K562 (cell line): ENCODE measurements around the gene DGKB. TPM values are rescaled to one million over a fixed set of nuclear protein-coding genes. Genes with fewer than 3 reads are reported as not detected.

Experiments
- ATAC-seq: fragments of 200-7000 bp; cut with Tn5 transposase; 3 replicates; pipeline ENCODE4 v1.9.1; 2020; ENCODE audit warnings: moderate library complexity
- BruUV-seq: library from RNA; stranded (reverse); fragments of 400-500 nt; replicated peaks from 2 replicates; lab custom pipeline; 2021; lab: Mats Ljungman, UMichigan
- CTCF ChIA-PET: fragments of 300-600 bp; formaldehyde crosslinking; extraction: SDS; loops from one replicate; lab custom pipeline; 2021; ENCODE audit warnings: low intra/inter-chr PET ratio; lab: Yijun Ruan, JAX
- POLR2A ChIA-PET: fragments of 300-600, 350-650 bp; sonication (Branson Sonifier 250); formaldehyde crosslinking; extraction: SDS; loops from one replicate; lab custom pipeline; 2021; ENCODE audit warnings: antibody characterized with exemption, inconsistent platforms; lab: Yijun Ruan, JAX
- DNase-seq, 4 experiments: peaks; one replicate each; pipeline versions ENCODE4 v3.0.0 to v3.0.0-alpha.2; 2011 to 2018; ENCODE audit warnings: low spot score in 3 of 4, mixed read lengths in 3 of 4; ENCODE audit errors: extremely low read depth in 1 of 4
- FAIRE-seq: peaks from 2 replicates; lab custom pipeline; 2011; peaks lifted over from hg19 to GRCh38; lab: Jason Lieb, UNC
- H2AFZ ChIP-seq: 2 replicates; pipeline ENCODE4 v1.6.0; 2011; ENCODE audit warnings: low read depth, low read length, control low read depth, inconsistent platforms
- H3K27ac ChIP-seq: fragments of 200-600 bp; 3 replicates; pipeline ENCODE4 v1.8.0; 2011; ENCODE audit warnings: low read depth, mild to moderate bottlenecking, control low read depth, inconsistent platforms, low read length, moderate library complexity, mixed read lengths; ENCODE audit errors: extremely low read depth
- H3K27me3 ChIP-seq, 2 experiments: fragments of 300-600 bp in 1 of 2; 2 replicates in 1 of 2; 3 replicates in 1 of 2; pipeline versions ENCODE4 v1.6.0 to v1.8.0; 2011; ENCODE audit warnings: inconsistent platforms in 2 of 2, low read length in 2 of 2, mild to moderate bottlenecking in 1 of 2, mixed read lengths in 1 of 2, moderate library complexity in 1 of 2; ENCODE audit not compliant: control insufficient read depth in 2 of 2, insufficient read depth in 2 of 2
- H3K36me3 ChIP-seq: fragments of 300-600 bp; 3 replicates; pipeline ENCODE4 v1.8.0; 2011; ENCODE audit warnings: mild to moderate bottlenecking, low read length, inconsistent platforms; ENCODE audit not compliant: control insufficient read depth, insufficient read depth
- H3K4me1 ChIP-seq, 2 experiments: fragments of 200-600 bp in 1 of 2; replicated peaks in 1 of 2; 2 replicates in 1 of 2; 3 replicates in 1 of 2; pipeline versions ENCODE4 v1.5.1 to v1.8.0; 2011; ENCODE audit warnings: inconsistent platforms in 2 of 2, low read length in 2 of 2, mild to moderate bottlenecking in 1 of 2, mixed read lengths in 1 of 2, moderate library complexity in 1 of 2; ENCODE audit not compliant: control insufficient read depth in 2 of 2, insufficient read depth in 2 of 2
- H3K4me2 ChIP-seq: 2 replicates; pipeline ENCODE4 v1.6.1; 2011; ENCODE audit warnings: low read length, control low read depth, inconsistent platforms, mixed read lengths; ENCODE audit not compliant: insufficient read depth
- H3K4me3 ChIP-seq: fragments of 200-600 bp; sonication (generic), shearing (Covaris generic); 2 replicates; pipeline ENCODE4 v1.5.1; 2016; ENCODE audit warnings: control low read depth, inconsistent platforms
- H3K79me2 ChIP-seq: fragments of 200-600 bp; 3 replicates; pipeline ENCODE4 v1.8.0; 2011; ENCODE audit warnings: low read length, inconsistent platforms; ENCODE audit not compliant: control insufficient read depth, insufficient read depth
- H3K9ac ChIP-seq, 2 experiments: 2 replicates each; pipeline versions ENCODE4 v1.6.0 to v1.6.1; 2011; ENCODE audit warnings: low read depth in 2 of 2, low read length in 2 of 2, control low read depth in 1 of 2, inconsistent platforms in 1 of 2, mild to moderate bottlenecking in 1 of 2, mixed read lengths in 1 of 2; ENCODE audit not compliant: insufficient read depth in 1 of 2
- H3K9me1 ChIP-seq: one replicate; pipeline ENCODE4 v1.6.0; 2011; ENCODE audit warnings: inconsistent platforms, mild to moderate bottlenecking, low read length, moderate library complexity; ENCODE audit not compliant: control insufficient read depth, insufficient read depth
- H3K9me3 ChIP-seq: replicated peaks from 2 replicates; pipeline ENCODE4 v1.5.1; 2011; ENCODE audit warnings: low read depth, low read length, inconsistent platforms; ENCODE audit not compliant: control insufficient read depth, insufficient read depth
- H4K20me1 ChIP-seq: replicated peaks from 2 replicates; pipeline ENCODE4 v1.6.1; 2011; ENCODE audit warnings: low read length, inconsistent platforms, mixed read lengths; ENCODE audit not compliant: control insufficient read depth, insufficient read depth
- BRF1 ChIP-seq: IDR thresholded peaks from 3 replicates; pipeline ENCODE4 v1.6.1; 2011; ENCODE audit warnings: borderline replicate concordance, mild to moderate bottlenecking; ENCODE audit not compliant: insufficient read length; ENCODE audit errors: extremely low read depth
- DDX20 ChIP-seq: fragments of 450-650 bp; IDR thresholded peaks from 2 replicates; pipeline ENCODE4 v1.6.1; 2016; ENCODE audit warnings: missing genetic modification characterization, low read depth, mild to moderate bottlenecking, missing compliant biosample characterization, moderate library complexity
- NFRKB ChIP-seq: fragments of 450-650 bp; IDR thresholded peaks from 2 replicates; pipeline ENCODE4 v1.6.1; 2016; ENCODE audit warnings: low read depth
- SPI1 ChIP-seq: IDR thresholded peaks from 2 replicates; pipeline ENCODE4 v1.6.1; 2011; ENCODE audit warnings: low read depth, low read length, control low read depth, borderline replicate concordance
- ZEB2 ChIP-seq: fragments of 450-650 bp; IDR thresholded peaks from 2 replicates; pipeline ENCODE4 v1.6.1; 2016
- ZNF408 ChIP-seq: fragments of 250-450 bp; sonication (Bioruptor Pico); IDR thresholded peaks from 2 replicates; pipeline ENCODE4 v1.4.0; 2020; ENCODE audit warnings: low read depth, mild to moderate bottlenecking, moderate library complexity
- ZNF668 ChIP-seq: fragments of 250-450 bp; sonication (Bioruptor Pico); IDR thresholded peaks from 2 replicates; pipeline ENCODE4 v1.8.0; 2022; ENCODE audit warnings: mild to moderate bottlenecking, inconsistent platforms
- ZNF76 ChIP-seq: fragments of 250-450 bp; sonication (Bioruptor Pico); IDR thresholded peaks from 2 replicates; pipeline ENCODE4 v1.4.0; 2020; ENCODE audit warnings: mild to moderate bottlenecking, moderate library complexity, borderline replicate concordance
- in situ Hi-C: fragments of 300-500 bp; cut with MboI; formaldehyde crosslinking; loops from 4 replicates; pipeline ENCODE4 v1.15.0; 2018; ENCODE audit warnings: inconsistent platforms, mixed read lengths
- intact Hi-C: fragments of 100-400 bp; cut with micrococcal nuclease; formaldehyde crosslinking; loops from 2 replicates; pipeline ENCODE4 v1.14.2; 2022
- polyA plus RNA-seq, 8 experiments: library from polyadenylated mRNA; depleted of rRNA in 4 of 8; stranded (reverse) in 5 of 8; unstranded in 3 of 8; fragments of >200 nt; fragmentation: Nextera tagmentation in 2 of 8; fragmentation: Illumina TruSeq in 1 of 8; extraction: Ambion mirVana in 2 of 8; extraction: Trizol in 1 of 8; gene quantifications; 2 replicates each; pipeline versions ENCODE4 v1.2.1 to v1.2.3, GENCODE V29; 2011 to 2014; ENCODE audit warnings: inconsistent platforms in 1 of 8, missing spikeins in 1 of 8
- total RNA-seq, 7 experiments: library from RNA; depleted of rRNA in 6 of 7; stranded (reverse); fragments of >200 nt in 6 of 7; fragmentation: Illumina TruSeq in 2 of 7; extraction: Trizol in 2 of 7; gene quantifications; 2 replicates each; pipeline versions ENCODE4 v1.2.1 to v1.2.3, GENCODE V29; 2011 to 2021; ENCODE audit warnings: low replicate concordance in 1 of 7
- TF ChIP-seq, protein P1 (sequence below): fragments of 450-650 bp; IDR thresholded peaks from 2 replicates; pipeline ENCODE4 v1.6.1; 2017; ENCODE audit warnings: antibody characterized with exemption
- TF ChIP-seq, protein P2 (sequence below), 3 experiments: IDR thresholded peaks in 2 of 3; conservative IDR thresholded peaks in 1 of 3; 2 replicates each; pipeline ENCODE4 v1.5.1; 2011 to 2012; ENCODE audit warnings: low read length in 3 of 3, mild to moderate bottlenecking in 3 of 3, control low read depth in 2 of 3, improper control_type of control experiment in 1 of 3, inconsistent platforms in 1 of 3, low read depth in 1 of 3, mixed read lengths in 1 of 3, moderate library complexity in 1 of 3; ENCODE audit not compliant: insufficient read depth in 2 of 3
- TF ChIP-seq, protein P3 (sequence below): fragments of 250-450 bp; sonication (Bioruptor Pico); IDR thresholded peaks from 2 replicates; pipeline ENCODE4 v1.4.0; 2020; ENCODE audit warnings: mild to moderate bottlenecking, moderate library complexity
- TF ChIP-seq, protein P4 (sequence below): fragments of 250-450 bp; sonication (Bioruptor Pico); IDR thresholded peaks from 2 replicates; pipeline ENCODE4 v1.4.0; 2020

Gene DGKB
- total and polyA plus RNA-seq, 9 of the 15 experiments (the other 6 are each of a cell fraction or from before 2014, with no cell fraction given) = 0.01 TPM; not detected in 8

DNA sequence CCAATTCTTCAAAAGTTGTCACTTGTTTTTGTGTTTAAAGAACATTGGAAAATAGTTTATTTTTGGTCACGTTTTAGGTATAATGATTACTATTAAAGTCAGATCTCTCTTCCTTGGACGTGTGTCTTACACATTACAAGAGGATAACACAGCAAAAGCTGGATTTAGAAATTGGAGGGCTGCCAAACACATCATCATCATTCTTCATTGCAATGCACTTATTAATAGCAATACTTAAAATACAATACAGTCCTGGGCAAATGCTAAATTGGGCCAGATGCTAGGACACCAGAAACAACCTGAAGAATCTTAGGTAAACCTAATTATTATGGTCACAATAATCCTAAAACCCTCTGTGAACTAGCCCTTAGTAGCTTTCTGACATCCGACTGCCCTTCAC is 303.6 kb downstream of the DGKB start (continued):
- TF ChIP-seq, protein P1, sequence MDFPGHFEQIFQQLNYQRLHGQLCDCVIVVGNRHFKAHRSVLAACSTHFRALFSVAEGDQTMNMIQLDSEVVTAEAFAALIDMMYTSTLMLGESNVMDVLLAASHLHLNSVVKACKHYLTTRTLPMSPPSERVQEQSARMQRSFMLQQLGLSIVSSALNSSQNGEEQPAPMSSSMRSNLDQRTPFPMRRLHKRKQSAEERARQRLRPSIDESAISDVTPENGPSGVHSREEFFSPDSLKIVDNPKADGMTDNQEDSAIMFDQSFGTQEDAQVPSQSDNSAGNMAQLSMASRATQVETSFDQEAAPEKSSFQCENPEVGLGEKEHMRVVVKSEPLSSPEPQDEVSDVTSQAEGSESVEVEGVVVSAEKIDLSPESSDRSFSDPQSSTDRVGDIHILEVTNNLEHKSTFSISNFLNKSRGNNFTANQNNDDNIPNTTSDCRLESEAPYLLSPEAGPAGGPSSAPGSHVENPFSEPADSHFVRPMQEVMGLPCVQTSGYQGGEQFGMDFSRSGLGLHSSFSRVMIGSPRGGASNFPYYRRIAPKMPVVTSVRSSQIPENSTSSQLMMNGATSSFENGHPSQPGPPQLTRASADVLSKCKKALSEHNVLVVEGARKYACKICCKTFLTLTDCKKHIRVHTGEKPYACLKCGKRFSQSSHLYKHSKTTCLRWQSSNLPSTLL = no peak
- TF ChIP-seq, protein P2, sequence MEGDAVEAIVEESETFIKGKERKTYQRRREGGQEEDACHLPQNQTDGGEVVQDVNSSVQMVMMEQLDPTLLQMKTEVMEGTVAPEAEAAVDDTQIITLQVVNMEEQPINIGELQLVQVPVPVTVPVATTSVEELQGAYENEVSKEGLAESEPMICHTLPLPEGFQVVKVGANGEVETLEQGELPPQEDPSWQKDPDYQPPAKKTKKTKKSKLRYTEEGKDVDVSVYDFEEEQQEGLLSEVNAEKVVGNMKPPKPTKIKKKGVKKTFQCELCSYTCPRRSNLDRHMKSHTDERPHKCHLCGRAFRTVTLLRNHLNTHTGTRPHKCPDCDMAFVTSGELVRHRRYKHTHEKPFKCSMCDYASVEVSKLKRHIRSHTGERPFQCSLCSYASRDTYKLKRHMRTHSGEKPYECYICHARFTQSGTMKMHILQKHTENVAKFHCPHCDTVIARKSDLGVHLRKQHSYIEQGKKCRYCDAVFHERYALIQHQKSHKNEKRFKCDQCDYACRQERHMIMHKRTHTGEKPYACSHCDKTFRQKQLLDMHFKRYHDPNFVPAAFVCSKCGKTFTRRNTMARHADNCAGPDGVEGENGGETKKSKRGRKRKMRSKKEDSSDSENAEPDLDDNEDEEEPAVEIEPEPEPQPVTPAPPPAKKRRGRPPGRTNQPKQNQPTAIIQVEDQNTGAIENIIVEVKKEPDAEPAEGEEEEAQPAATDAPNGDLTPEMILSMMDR (IDR thresholded peaks at IDR 0.05 in 2 of 3, conservative IDR thresholded peaks at IDR 0.05 in 1 of 3; ENCODE audit: insufficient read depth in 2 of 3, low read depth in 1 of 3, low read length in 3 of 3) = no peak
- TF ChIP-seq BRF1 = no peak
- TF ChIP-seq, all 486 proteins: peak for 0

DNA sequence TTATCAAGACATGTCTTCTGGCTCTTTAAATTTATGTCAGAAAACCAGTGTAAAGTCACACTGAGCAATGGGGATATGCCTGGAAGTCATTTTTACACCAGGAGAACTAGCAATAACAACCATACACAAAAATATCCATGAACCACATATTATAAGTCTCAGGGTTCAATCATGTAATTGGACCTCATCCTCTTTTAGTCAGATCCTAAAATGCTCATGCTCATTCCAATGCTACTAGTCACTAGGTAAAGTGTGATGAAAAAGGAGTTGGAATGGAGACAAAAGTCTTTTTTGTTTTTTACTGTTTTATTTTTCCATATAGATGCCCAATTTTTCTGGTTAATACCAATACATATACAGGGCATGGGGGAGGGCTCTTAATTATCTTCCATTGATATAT is 306.1 kb downstream of the DGKB start:
- ATAC-seq (no peak), FAIRE-seq (no peak), DNase-seq (no peak)
- CTCF ChIA-PET = no interaction called here
- H3K9ac ChIP-seq = no peak overlapping the region
- 0 out of 2 replicates have a peak, but pooled peaks cover 5% of the 10 kb centered on the region for H3K9me3 ChIP-seq
- no peak overlapping the region for H2AFZ ChIP-seq
- no peak overlapping the region for H3K27ac ChIP-seq
- H3K9me1 ChIP-seq = no peaks in the 10 kb centered on the region
- in situ Hi-C loops (no loop called here), intact Hi-C loops (no loop called here)
- H3K79me2 ChIP-seq = no peaks in the 10 kb centered on the region
- BruUV-seq = no TSS peak
- POLR2A ChIA-PET = no interaction called here
- H3K4me3 ChIP-seq = no peak overlapping the region
- no peak overlapping the region for H3K4me2 ChIP-seq
- no peaks in the 10 kb centered on the region for H3K4me1 ChIP-seq
- no peaks in the 10 kb centered on the region for H3K27me3 ChIP-seq
- TF ChIP-seq, protein P3, sequence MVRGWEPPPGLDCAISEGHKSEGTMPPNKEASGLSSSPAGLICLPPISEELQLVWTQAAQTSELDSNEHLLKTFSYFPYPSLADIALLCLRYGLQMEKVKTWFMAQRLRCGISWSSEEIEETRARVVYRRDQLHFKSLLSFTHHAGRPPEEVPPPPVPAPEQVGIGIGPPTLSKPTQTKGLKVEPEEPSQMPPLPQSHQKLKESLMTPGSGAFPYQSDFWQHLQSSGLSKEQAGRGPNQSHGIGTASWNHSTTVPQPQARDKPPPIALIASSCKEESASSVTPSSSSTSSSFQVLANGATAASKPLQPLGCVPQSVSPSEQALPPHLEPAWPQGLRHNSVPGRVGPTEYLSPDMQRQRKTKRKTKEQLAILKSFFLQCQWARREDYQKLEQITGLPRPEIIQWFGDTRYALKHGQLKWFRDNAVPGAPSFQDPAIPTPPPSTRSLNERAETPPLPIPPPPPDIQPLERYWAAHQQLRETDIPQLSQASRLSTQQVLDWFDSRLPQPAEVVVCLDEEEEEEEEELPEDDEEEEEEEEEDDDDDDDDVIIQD (CRISPR knock-in tag) = no peak
- no peak for TF ChIP-seq ZNF668
- TF ChIP-seq SPI1 = no peak
- no peak for TF ChIP-seq ZEB2
- TF ChIP-seq DDX20 (tag) = no peak
- no peak for TF ChIP-seq ZNF408 (CRISPR knock-in tag)
- TF ChIP-seq ZNF76 (CRISPR knock-in tag) = no peak
- TF ChIP-seq NFRKB = no peak
- TF ChIP-seq, protein P4, sequence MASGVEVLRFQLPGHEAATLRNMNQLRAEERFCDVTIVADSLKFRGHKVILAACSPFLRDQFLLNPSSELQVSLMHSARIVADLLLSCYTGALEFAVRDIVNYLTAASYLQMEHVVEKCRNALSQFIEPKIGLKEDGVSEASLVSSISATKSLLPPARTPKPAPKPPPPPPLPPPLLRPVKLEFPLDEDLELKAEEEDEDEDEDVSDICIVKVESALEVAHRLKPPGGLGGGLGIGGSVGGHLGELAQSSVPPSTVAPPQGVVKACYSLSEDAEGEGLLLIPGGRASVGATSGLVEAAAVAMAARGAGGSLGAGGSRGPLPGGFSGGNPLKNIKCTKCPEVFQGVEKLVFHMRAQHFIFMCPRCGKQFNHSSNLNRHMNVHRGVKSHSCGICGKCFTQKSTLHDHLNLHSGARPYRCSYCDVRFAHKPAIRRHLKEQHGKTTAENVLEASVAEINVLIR (CRISPR knock-in tag) = no peak
- no peaks in the 10 kb centered on the region for H3K36me3 ChIP-seq
- H4K20me1 ChIP-seq = no peaks in the 10 kb centered on the region
